IMR-90 (cell line): ENCODE results near the gene SURF2.

Experiments used
- BHLHE40 ChIP-seq: fragments of 150-350 bp; IDR thresholded peaks from 2 replicates; pipeline ENCODE4 v1.6.1; 2016; ENCODE audit warnings: mild to moderate bottlenecking, low read depth, low read length
- CHD1 ChIP-seq: IDR thresholded peaks from 2 replicates; pipeline ENCODE4 v1.6.1; 2012; ENCODE audit warnings: low read depth, low read length, improper control_type of control experiment
- CTCF ChIP-seq: conservative IDR thresholded peaks from 2 replicates; pipeline ENCODE4 v1.5.1; 2012; ENCODE audit warnings: mild to moderate bottlenecking, low read depth, low read length, improper control_type of control experiment
- ELK1 ChIP-seq: fragments of 150-350 bp; IDR thresholded peaks from 2 replicates; pipeline ENCODE4 v1.6.1; 2016; ENCODE audit warnings: low read depth, mild to moderate bottlenecking, low read length, moderate library complexity, borderline replicate concordance
- FOS ChIP-seq: fragments of 150-350 bp; IDR thresholded peaks from 2 replicates; pipeline ENCODE4 v1.6.1; 2016; ENCODE audit warnings: low read depth, low read length
- POLR2A ChIP-seq: IDR thresholded peaks from 2 replicates; pipeline ENCODE4 v1.6.1; 2012; ENCODE audit warnings: mild to moderate bottlenecking, low read depth, low read length
- RAD21 ChIP-seq: IDR thresholded peaks from 2 replicates; pipeline ENCODE4 v1.6.1; 2012; ENCODE audit warnings: low read length, improper control_type of control experiment
- RFX5 ChIP-seq: IDR thresholded peaks from 2 replicates; pipeline ENCODE4 v1.8.0; 2012; ENCODE audit warnings: low read depth, mild to moderate bottlenecking, low read length, moderate library complexity
- SMC3 ChIP-seq: fragments of 150-350 bp; IDR thresholded peaks from 2 replicates; pipeline ENCODE4 v1.6.1; 2016; ENCODE audit warnings: low read depth, mild to moderate bottlenecking, antibody characterized with exemption, low read length, moderate library complexity
- USF2 ChIP-seq: fragments of 150-350 bp; IDR thresholded peaks from 2 replicates; pipeline ENCODE4 v1.6.1; 2017; ENCODE audit warnings: mild to moderate bottlenecking, antibody characterized with exemption, low read length, low read depth

- TF ChIP-seq RAD21 (no peak), CTCF (no peak), RFX5 (no peak), POLR2A (no peak), SMC3 (no peak), ELK1 (no peak), BHLHE40 (no peak), USF2 (no peak), FOS (no peak), CHD1 (no peak)
Observed at GRCh38 chr9:133379153-133380086, 23.1 kb downstream of the SURF2 start.
